K562 (cell line): ENCODE results near the gene NABP1. TPM values are rescaled to one million over a fixed set of nuclear protein-coding genes. Genes with fewer than 3 reads are reported as not detected.
A peak's percentile ranks its signal among the peaks of the same experiment; 100 is the strongest.

ENCODE experiments used
- CBFB ChIP-seq: sonication (generic); formaldehyde crosslinking; IDR thresholded peaks from 2 replicates; pipeline ENCODE4 v1.4.0; 2020; ENCODE audit warnings: mild to moderate bottlenecking, missing genetic modification reagents
- CREM ChIP-seq: IDR thresholded peaks from 2 replicates; pipeline ENCODE4 v1.6.1; 2014; ENCODE audit warnings: antibody characterized with exemption, low read depth
- CTCFL ChIP-seq: IDR thresholded peaks from 2 replicates; pipeline ENCODE4 v1.6.1; 2011; ENCODE audit warnings: borderline replicate concordance, low read depth, mild to moderate bottlenecking, moderate library complexity, low read length; ENCODE audit not compliant: insufficient read depth, poor library complexity, severe bottlenecking
- DEAF1 ChIP-seq: fragments of 450-650 bp; formaldehyde crosslinking; IDR thresholded peaks from 2 replicates; pipeline ENCODE4 v1.4.0; 2020; ENCODE audit warnings: mild to moderate bottlenecking, moderate library complexity
- HNRNPH1 ChIP-seq: fragments of 200-400 bp; formaldehyde crosslinking; optimal IDR thresholded peaks from 2 replicates; pipeline ENCODE3; 2017; ENCODE audit warnings: low read depth, mild to moderate bottlenecking, low read length, moderate library complexity
- KDM1A ChIP-seq, 2 experiments: fragments of 450-650 bp; IDR thresholded peaks; 2 replicates each; pipeline ENCODE4 v1.6.1; 2016; ENCODE audit warnings: mild to moderate bottlenecking in 2 of 2
- MEIS2 ChIP-seq: fragments of 450-650 bp; IDR thresholded peaks from 2 replicates; pipeline ENCODE4 v1.6.1; 2014; ENCODE audit warnings: mild to moderate bottlenecking; ENCODE audit not compliant: partially characterized antibody
- NCOA2 ChIP-seq, 2 experiments: fragments of 450-650 bp; IDR thresholded peaks; 2 replicates each; pipeline ENCODE4 v1.6.1; 2018; ENCODE audit warnings: mild to moderate bottlenecking in 2 of 2, moderate library complexity in 1 of 2; ENCODE audit not compliant: partially characterized antibody in 2 of 2
- NFRKB ChIP-seq: fragments of 450-650 bp; IDR thresholded peaks from 2 replicates; pipeline ENCODE4 v1.6.1; 2016; ENCODE audit warnings: low read depth
- NFXL1 ChIP-seq: fragments of 450-650 bp; formaldehyde crosslinking; IDR thresholded peaks from 2 replicates; pipeline ENCODE4 v1.4.0; 2021; ENCODE audit warnings: mild to moderate bottlenecking
- NFYB ChIP-seq: IDR thresholded peaks from 2 replicates; pipeline ENCODE4 v1.6.1; 2011; ENCODE audit warnings: mild to moderate bottlenecking, moderate library complexity; ENCODE audit not compliant: insufficient read length; ENCODE audit errors: extremely low read depth
- POLR2AphosphoS5 ChIP-seq: IDR thresholded peaks from 2 replicates; pipeline ENCODE4 v1.6.1; 2011; ENCODE audit warnings: mild to moderate bottlenecking, low read depth, low read length, moderate library complexity; ENCODE audit not compliant: control insufficient read depth, insufficient read depth
- SIN3A ChIP-seq, 2 experiments: fragments of 150-350 bp in 1 of 2; IDR thresholded peaks; 2 replicates each; pipeline ENCODE4 v1.6.1; 2011 to 2016; ENCODE audit warnings: borderline replicate concordance in 2 of 2, low read depth in 2 of 2, low read length in 2 of 2, mild to moderate bottlenecking in 2 of 2, moderate library complexity in 2 of 2; ENCODE audit not compliant: control insufficient read depth in 1 of 2
- SREBF2 ChIP-seq: sonication (generic); formaldehyde crosslinking; IDR thresholded peaks from 2 replicates; pipeline ENCODE4 v1.4.0; 2020; ENCODE audit warnings: mild to moderate bottlenecking, missing genetic modification reagents
- STAG1 ChIP-seq: sonication (generic); formaldehyde crosslinking; IDR thresholded peaks from 2 replicates; pipeline ENCODE4 v1.5.0; 2020; ENCODE audit warnings: missing genetic modification reagents, borderline replicate concordance
- TAF7 ChIP-seq: fragments of 450-650 bp; IDR thresholded peaks from 2 replicates; pipeline ENCODE4 v1.6.1; 2016; ENCODE audit warnings: missing genetic modification characterization, missing compliant biosample characterization
- TCF7L2 ChIP-seq: fragments of 150-350 bp; IDR thresholded peaks from 2 replicates; pipeline ENCODE4 v1.6.1; 2016; ENCODE audit warnings: low read depth, mild to moderate bottlenecking, low read length, moderate library complexity
- ZKSCAN3 ChIP-seq: fragments of 250-450 bp; sonication (Bioruptor Pico); IDR thresholded peaks from 2 replicates; pipeline ENCODE4 v1.4.0; 2020
- ZNF780A ChIP-seq: fragments of 250-450 bp; sonication (Bioruptor Pico); IDR thresholded peaks from 2 replicates; pipeline ENCODE4 v1.5.0; 2021; ENCODE audit warnings: mild to moderate bottlenecking
- ZNF79 ChIP-seq: fragments of 250-450 bp; sonication (Bioruptor Pico); IDR thresholded peaks from 2 replicates; pipeline ENCODE4 v1.4.0; 2020; ENCODE audit warnings: low read depth, mild to moderate bottlenecking, moderate library complexity
- polyA plus RNA-seq, 8 experiments: library from polyadenylated mRNA; depleted of rRNA in 4 of 8; stranded (reverse) in 5 of 8; unstranded in 3 of 8; fragments of >200 nt; fragmentation: Nextera tagmentation in 2 of 8; fragmentation: Illumina TruSeq in 1 of 8; extraction: Ambion mirVana in 2 of 8; extraction: Trizol in 1 of 8; gene quantifications; 2 replicates each; pipeline versions ENCODE4 v1.2.1 to v1.2.3, GENCODE V29; 2011 to 2014; ENCODE audit warnings: inconsistent platforms in 1 of 8, missing spikeins in 1 of 8
- total RNA-seq, 7 experiments: library from RNA; depleted of rRNA in 6 of 7; stranded (reverse); fragments of >200 nt in 6 of 7; fragmentation: Illumina TruSeq in 2 of 7; extraction: Trizol in 2 of 7; gene quantifications; 2 replicates each; pipeline versions ENCODE4 v1.2.1 to v1.2.3, GENCODE V29; 2011 to 2021; ENCODE audit warnings: low replicate concordance in 1 of 7
- TF ChIP-seq, protein P1 (sequence below), 2 experiments: fragments of 450-650 bp in 1 of 2; IDR thresholded peaks; 2 replicates each; pipeline ENCODE4 v1.6.1; 2011 to 2017; ENCODE audit warnings: low read depth in 2 of 2, antibody characterized with exemption in 1 of 2, borderline replicate concordance in 1 of 2, low read length in 1 of 2, mild to moderate bottlenecking in 1 of 2, mixed read lengths in 1 of 2; ENCODE audit not compliant: control insufficient read depth in 1 of 2

NABP1 gene
- total and polyA plus RNA-seq, 9 of the 15 experiments (the other 6 are each of a cell fraction or from before 2014, with no cell fraction given) = 12.8 to 44.0 (median 20.2) TPM

GRCh38 chr2:191637182-191638078, 40.5 kb upstream of the NABP1 start (continued):
- TF ChIP-seq, protein P1, sequence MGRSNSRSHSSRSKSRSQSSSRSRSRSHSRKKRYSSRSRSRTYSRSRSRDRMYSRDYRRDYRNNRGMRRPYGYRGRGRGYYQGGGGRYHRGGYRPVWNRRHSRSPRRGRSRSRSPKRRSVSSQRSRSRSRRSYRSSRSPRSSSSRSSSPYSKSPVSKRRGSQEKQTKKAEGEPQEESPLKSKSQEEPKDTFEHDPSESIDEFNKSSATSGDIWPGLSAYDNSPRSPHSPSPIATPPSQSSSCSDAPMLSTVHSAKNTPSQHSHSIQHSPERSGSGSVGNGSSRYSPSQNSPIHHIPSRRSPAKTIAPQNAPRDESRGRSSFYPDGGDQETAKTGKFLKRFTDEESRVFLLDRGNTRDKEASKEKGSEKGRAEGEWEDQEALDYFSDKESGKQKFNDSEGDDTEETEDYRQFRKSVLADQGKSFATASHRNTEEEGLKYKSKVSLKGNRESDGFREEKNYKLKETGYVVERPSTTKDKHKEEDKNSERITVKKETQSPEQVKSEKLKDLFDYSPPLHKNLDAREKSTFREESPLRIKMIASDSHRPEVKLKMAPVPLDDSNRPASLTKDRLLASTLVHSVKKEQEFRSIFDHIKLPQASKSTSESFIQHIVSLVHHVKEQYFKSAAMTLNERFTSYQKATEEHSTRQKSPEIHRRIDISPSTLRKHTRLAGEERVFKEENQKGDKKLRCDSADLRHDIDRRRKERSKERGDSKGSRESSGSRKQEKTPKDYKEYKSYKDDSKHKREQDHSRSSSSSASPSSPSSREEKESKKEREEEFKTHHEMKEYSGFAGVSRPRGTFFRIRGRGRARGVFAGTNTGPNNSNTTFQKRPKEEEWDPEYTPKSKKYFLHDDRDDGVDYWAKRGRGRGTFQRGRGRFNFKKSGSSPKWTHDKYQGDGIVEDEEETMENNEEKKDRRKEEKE (IDR thresholded peaks at IDR 0.05; ENCODE audit: borderline replicate concordance in 1 of 2, control insufficient read depth in 1 of 2, low read depth in 2 of 2, low read length in 1 of 2) = no peak
- TF ChIP-seq SREBF2 (CRISPR knock-in tag) (no peak), CBFB (CRISPR knock-in tag) (no peak), NFRKB (peak; percentile 53; the same call in 1 of the 2 replicates), SIN3A (IDR thresholded peaks at IDR 0.05; ENCODE audit: borderline replicate concordance in 2 of 2, control insufficient read depth in 1 of 2, low read depth in 2 of 2, low read length in 2 of 2) (no peak), STAG1 (CRISPR knock-in tag) (no peak), DEAF1 (CRISPR knock-in tag) (no peak), TCF7L2 (no peak), KDM1A (IDR thresholded peaks at IDR 0.05) (peak in 1 of 2 experiments; percentile 33; a peak in 1 of 4 replicates), HNRNPH1 (no peak), ZNF79 (CRISPR knock-in tag) (no peak), NFXL1 (CRISPR knock-in tag) (no peak), CREM (0 out of 2 replicates have a peak, but pooled peaks have one; percentile 3), POLR2AphosphoS5 (no peak), MEIS2 (peak; percentile 96), TAF7 (tag) (no peak), CTCFL (no peak), NFYB (no peak), ZNF780A (CRISPR knock-in tag) (no peak), ZKSCAN3 (CRISPR knock-in tag) (no peak), NCOA2 (IDR thresholded peaks at IDR 0.05; ENCODE audit: partially characterized antibody in 2 of 2) (no peak)
